HL-60 (cell line): ENCODE data around the gene OR6B2.

Source experiments
- DNase-seq, 2 experiments: peaks; one replicate each; pipeline ENCODE4 v3.0.0-alpha.2; 2010 to 2020; ENCODE audit warnings: low read depth in 1 of 2, low spot score in 1 of 2
- H3K27ac ChIP-seq: fragments of 250-450 bp; sonication (Bioruptor Pico); replicated peaks from 2 replicates; pipeline ENCODE4 v1.5.1; 2020; ENCODE audit warnings: mild to moderate bottlenecking, moderate library complexity
- H3K27me3 ChIP-seq: fragments of 250-450 bp; sonication (Bioruptor Pico); 2 replicates; pipeline ENCODE4 v1.5.1; 2021; ENCODE audit warnings: mild to moderate bottlenecking, moderate library complexity; ENCODE audit not compliant: insufficient read depth, poor library complexity, severe bottlenecking
- H3K4me3 ChIP-seq: replicated peaks from 2 replicates; pipeline ENCODE4 v1.5.1; 2011; ENCODE audit warnings: mild to moderate bottlenecking, control low read depth, low read length; ENCODE audit not compliant: insufficient read depth
- GABPA ChIP-seq: IDR thresholded peaks from 2 replicates; pipeline ENCODE4 v1.6.1; 2012; ENCODE audit warnings: low read depth
- POLR2AphosphoS5 ChIP-seq: IDR thresholded peaks from 2 replicates; pipeline ENCODE4 v1.6.1; 2012; ENCODE audit warnings: low read depth
- SPI1 ChIP-seq: IDR thresholded peaks from 2 replicates; pipeline ENCODE4 v1.6.1; 2012; ENCODE audit warnings: low read depth, mild to moderate bottlenecking, borderline replicate concordance
- TF ChIP-seq, protein P1 (sequence below): IDR thresholded peaks from 2 replicates; pipeline ENCODE4 v1.6.1; 2012; ENCODE audit warnings: low read depth; ENCODE audit not compliant: insufficient replicate concordance
- TF ChIP-seq, protein P2 (sequence below): IDR thresholded peaks from one replicate; pipeline ENCODE4 v1.5.1; 2011; ENCODE audit warnings: low read length, control low read depth, inconsistent platforms; ENCODE audit not compliant: insufficient read depth

The OR6B2 gene

GRCh38 chr2:240043279-240043989 is 13.2 kb upstream of the OR6B2 start:
- no peak for DNase-seq
- TF ChIP-seq, protein P1, sequence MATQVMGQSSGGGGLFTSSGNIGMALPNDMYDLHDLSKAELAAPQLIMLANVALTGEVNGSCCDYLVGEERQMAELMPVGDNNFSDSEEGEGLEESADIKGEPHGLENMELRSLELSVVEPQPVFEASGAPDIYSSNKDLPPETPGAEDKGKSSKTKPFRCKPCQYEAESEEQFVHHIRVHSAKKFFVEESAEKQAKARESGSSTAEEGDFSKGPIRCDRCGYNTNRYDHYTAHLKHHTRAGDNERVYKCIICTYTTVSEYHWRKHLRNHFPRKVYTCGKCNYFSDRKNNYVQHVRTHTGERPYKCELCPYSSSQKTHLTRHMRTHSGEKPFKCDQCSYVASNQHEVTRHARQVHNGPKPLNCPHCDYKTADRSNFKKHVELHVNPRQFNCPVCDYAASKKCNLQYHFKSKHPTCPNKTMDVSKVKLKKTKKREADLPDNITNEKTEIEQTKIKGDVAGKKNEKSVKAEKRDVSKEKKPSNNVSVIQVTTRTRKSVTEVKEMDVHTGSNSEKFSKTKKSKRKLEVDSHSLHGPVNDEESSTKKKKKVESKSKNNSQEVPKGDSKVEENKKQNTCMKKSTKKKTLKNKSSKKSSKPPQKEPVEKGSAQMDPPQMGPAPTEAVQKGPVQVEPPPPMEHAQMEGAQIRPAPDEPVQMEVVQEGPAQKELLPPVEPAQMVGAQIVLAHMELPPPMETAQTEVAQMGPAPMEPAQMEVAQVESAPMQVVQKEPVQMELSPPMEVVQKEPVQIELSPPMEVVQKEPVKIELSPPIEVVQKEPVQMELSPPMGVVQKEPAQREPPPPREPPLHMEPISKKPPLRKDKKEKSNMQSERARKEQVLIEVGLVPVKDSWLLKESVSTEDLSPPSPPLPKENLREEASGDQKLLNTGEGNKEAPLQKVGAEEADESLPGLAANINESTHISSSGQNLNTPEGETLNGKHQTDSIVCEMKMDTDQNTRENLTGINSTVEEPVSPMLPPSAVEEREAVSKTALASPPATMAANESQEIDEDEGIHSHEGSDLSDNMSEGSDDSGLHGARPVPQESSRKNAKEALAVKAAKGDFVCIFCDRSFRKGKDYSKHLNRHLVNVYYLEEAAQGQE: no peak
- TF ChIP-seq GABPA: no peak
- TF ChIP-seq POLR2AphosphoS5: no peak
- TF ChIP-seq, protein P2, sequence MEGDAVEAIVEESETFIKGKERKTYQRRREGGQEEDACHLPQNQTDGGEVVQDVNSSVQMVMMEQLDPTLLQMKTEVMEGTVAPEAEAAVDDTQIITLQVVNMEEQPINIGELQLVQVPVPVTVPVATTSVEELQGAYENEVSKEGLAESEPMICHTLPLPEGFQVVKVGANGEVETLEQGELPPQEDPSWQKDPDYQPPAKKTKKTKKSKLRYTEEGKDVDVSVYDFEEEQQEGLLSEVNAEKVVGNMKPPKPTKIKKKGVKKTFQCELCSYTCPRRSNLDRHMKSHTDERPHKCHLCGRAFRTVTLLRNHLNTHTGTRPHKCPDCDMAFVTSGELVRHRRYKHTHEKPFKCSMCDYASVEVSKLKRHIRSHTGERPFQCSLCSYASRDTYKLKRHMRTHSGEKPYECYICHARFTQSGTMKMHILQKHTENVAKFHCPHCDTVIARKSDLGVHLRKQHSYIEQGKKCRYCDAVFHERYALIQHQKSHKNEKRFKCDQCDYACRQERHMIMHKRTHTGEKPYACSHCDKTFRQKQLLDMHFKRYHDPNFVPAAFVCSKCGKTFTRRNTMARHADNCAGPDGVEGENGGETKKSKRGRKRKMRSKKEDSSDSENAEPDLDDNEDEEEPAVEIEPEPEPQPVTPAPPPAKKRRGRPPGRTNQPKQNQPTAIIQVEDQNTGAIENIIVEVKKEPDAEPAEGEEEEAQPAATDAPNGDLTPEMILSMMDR: no peak
- no peak for TF ChIP-seq SPI1
- no peak overlapping the region for H3K4me3 ChIP-seq
- peaks cover 10% of the 10 kb centered on the region for H3K27me3 ChIP-seq
- no peak overlapping the region for H3K27ac ChIP-seq

DNA sequence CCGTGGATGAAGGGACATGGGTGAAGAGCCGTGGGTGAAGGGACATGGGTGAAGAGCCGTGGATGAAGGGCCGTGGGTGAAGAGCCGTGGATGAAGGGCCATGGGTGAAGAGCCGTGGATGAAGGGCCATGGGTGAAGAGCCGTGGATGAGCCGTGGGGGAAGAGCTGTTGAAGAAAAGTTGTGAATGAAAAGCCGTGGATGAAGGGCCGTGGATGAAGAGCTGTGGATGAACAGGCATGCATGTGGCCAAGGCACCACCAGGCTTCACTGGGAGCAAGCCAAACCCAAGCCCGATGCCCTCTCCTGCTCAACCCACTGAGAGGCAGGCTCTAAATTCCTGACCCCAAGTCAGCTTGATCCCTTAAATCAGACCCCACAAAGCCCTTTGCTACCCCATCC is 12.5 kb upstream of the OR6B2 start:
- peaks cover 14% of the 10 kb centered on the region for H3K27me3 ChIP-seq

GRCh38 chr2:240041363-240041762 is 11.1 kb upstream of the OR6B2 start:
- DNase-seq: no peak
- Histone ChIP-seq H3K4me3 (no peak overlapping the region), H3K27me3 (peaks cover 16% of the 10 kb centered on the region), H3K27ac (no peak overlapping the region)
- TF ChIP-seq GABPA (no peak), SPI1 (no peak), POLR2AphosphoS5 (no peak)
- TF ChIP-seq, protein P2: no peak
- TF ChIP-seq, protein P1: no peak

More for the DNA sequence above, 12.5 kb upstream of the OR6B2 start:
- DNase-seq: no peak
- Histone ChIP-seq H3K4me3 (no peak overlapping the region), H3K27ac (no peak overlapping the region)
- TF ChIP-seq, protein P2: no peak
- TF ChIP-seq, protein P1: no peak
- TF ChIP-seq POLR2AphosphoS5 (no peak), SPI1 (no peak), GABPA (no peak)
